HG02759 (cell line): ENCODE data around the gene LENG1.

Source experiments
- ATAC-seq: cut with Tn5 transposase; IDR thresholded peaks from one replicate; pipeline ENCODE4 v1.9.1; 2021; ENCODE audit warnings: mild to moderate bottlenecking, moderate library complexity; ENCODE audit not compliant: unreplicated experiment

The LENG1 gene

GRCh38 chr19:54165222-54165621, 5.7 kb upstream of the LENG1 start:
- ATAC-seq, result no peak

GRCh38 chr19:54164369-54165068, 5.0 kb upstream of the LENG1 start:
- ATAC-seq, result no peak

GRCh38 chr19:54162884-54163283, 3.4 kb upstream of the LENG1 start:
- no peak for ATAC-seq

- no peak for ATAC-seq
These were observed 2.8 kb upstream of the LENG1 start for GRCh38 chr19:54162241-54162805.

GRCh38 chr19:54160854-54161253, 1.3 kb upstream of the LENG1 start:
- no peak for ATAC-seq

GRCh38 chr19:54160182-54160811, 776 bp upstream of the LENG1 start:
- no peak for ATAC-seq

- ATAC-seq, result no peak
These were observed 639 bp downstream of the LENG1 start for GRCh38 chr19:54158812-54159351.

GRCh38 chr19:54156953-54157352, 2.6 kb downstream of the LENG1 start:
- no peak for ATAC-seq

- no peak for ATAC-seq
These were observed 3.0 kb downstream of the LENG1 start for GRCh38 chr19:54156490-54156889.

- no peak for ATAC-seq
These were observed 3.8 kb downstream of the LENG1 start for GRCh38 chr19:54155694-54156093.

- no peak for ATAC-seq
These were observed 4.7 kb downstream of the LENG1 start for GRCh38 chr19:54154603-54155345.

GRCh38 chr19:54153731-54154326, 5.7 kb downstream of the LENG1 start:
- ATAC-seq, result no peak

GRCh38 chr19:54152878-54153524, 6.5 kb downstream of the LENG1 start:
- no peak for ATAC-seq

- ATAC-seq, result no peak
These were observed 7.3 kb downstream of the LENG1 start for GRCh38 chr19:54152267-54152666.

- ATAC-seq, result no peak
These were observed 8.0 kb downstream of the LENG1 start for GRCh38 chr19:54151362-54152035.

GRCh38 chr19:54149021-54149812, 10.3 kb downstream of the LENG1 start:
- ATAC-seq, result no peak

- ATAC-seq, result no peak
These were observed 11.4 kb downstream of the LENG1 start for GRCh38 chr19:54148158-54148557.

- no peak for ATAC-seq
These were observed 11.8 kb downstream of the LENG1 start for GRCh38 chr19:54147676-54148075.

GRCh38 chr19:54145541-54146158, 13.9 kb downstream of the LENG1 start:
- no peak for ATAC-seq
